PFSK-1 (cell line): ENCODE results near the gene LRBA.

Source experiments
- FOXP2 ChIP-seq: optimal IDR thresholded peaks from 2 replicates; pipeline ENCODE3; 2011; ENCODE audit warnings: borderline replicate concordance, control low read depth, inconsistent platforms; ENCODE audit not compliant: insufficient read depth; ENCODE audit errors: extremely low read length, extremely low read depth
- POLR2AphosphoS5 ChIP-seq: IDR thresholded peaks from 2 replicates; pipeline ENCODE4 v1.6.1; 2012; ENCODE audit warnings: low read depth, mild to moderate bottlenecking, control low read depth, low read length, moderate library complexity
- SIN3A ChIP-seq: IDR thresholded peaks from 2 replicates; pipeline ENCODE4 v1.6.1; 2012; ENCODE audit warnings: mild to moderate bottlenecking, low read length, moderate library complexity, borderline replicate concordance; ENCODE audit not compliant: insufficient read depth
- TAF1 ChIP-seq: IDR thresholded peaks from 2 replicates; pipeline ENCODE4 v1.6.1; 2012; ENCODE audit warnings: low read length, control low read depth, borderline replicate concordance; ENCODE audit not compliant: insufficient read depth
- TF ChIP-seq, protein P1 (sequence below), 2 experiments: IDR thresholded peaks; 2 replicates each; pipeline versions ENCODE4 v1.6.1 to v1.8.0; 2011 to 2012; ENCODE audit warnings: low read depth in 2 of 2, low read length in 2 of 2, control low read depth in 1 of 2, inconsistent platforms in 1 of 2, mild to moderate bottlenecking in 1 of 2, moderate library complexity in 1 of 2; ENCODE audit not compliant: insufficient read depth in 1 of 2

Gene LRBA

DNA sequence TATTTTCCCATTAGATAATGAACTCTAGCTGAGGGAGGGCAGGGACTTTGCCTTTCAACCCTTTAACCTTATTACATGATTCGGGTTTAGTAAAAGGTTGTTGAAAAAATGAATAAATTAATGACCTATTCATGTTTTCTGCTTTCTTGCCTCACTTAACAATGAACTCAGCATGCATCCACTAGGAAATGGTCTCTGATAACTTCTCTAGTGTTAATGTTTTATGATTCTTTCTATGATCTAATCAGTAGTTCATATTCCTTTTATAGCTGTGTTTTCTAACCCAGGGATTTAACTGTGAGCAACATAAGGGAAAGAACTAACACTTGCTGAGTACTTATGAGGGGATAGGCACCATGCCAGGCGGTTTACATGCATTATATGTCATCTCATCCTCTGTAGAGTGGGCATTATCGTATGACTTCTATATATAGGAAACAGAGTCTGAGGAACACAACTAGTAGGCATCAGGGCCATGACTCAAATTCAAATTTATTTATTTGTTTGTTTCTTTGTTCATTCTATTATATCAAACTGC lies 669.8 kb downstream of the LRBA start:
- TF ChIP-seq FOXP2 (no peak), POLR2AphosphoS5 (no peak), SIN3A (no peak), TAF1 (no peak)
- TF ChIP-seq, protein P1, sequence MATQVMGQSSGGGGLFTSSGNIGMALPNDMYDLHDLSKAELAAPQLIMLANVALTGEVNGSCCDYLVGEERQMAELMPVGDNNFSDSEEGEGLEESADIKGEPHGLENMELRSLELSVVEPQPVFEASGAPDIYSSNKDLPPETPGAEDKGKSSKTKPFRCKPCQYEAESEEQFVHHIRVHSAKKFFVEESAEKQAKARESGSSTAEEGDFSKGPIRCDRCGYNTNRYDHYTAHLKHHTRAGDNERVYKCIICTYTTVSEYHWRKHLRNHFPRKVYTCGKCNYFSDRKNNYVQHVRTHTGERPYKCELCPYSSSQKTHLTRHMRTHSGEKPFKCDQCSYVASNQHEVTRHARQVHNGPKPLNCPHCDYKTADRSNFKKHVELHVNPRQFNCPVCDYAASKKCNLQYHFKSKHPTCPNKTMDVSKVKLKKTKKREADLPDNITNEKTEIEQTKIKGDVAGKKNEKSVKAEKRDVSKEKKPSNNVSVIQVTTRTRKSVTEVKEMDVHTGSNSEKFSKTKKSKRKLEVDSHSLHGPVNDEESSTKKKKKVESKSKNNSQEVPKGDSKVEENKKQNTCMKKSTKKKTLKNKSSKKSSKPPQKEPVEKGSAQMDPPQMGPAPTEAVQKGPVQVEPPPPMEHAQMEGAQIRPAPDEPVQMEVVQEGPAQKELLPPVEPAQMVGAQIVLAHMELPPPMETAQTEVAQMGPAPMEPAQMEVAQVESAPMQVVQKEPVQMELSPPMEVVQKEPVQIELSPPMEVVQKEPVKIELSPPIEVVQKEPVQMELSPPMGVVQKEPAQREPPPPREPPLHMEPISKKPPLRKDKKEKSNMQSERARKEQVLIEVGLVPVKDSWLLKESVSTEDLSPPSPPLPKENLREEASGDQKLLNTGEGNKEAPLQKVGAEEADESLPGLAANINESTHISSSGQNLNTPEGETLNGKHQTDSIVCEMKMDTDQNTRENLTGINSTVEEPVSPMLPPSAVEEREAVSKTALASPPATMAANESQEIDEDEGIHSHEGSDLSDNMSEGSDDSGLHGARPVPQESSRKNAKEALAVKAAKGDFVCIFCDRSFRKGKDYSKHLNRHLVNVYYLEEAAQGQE (IDR thresholded peaks at IDR 0.05; ENCODE audit: insufficient read depth in 1 of 2, low read depth in 2 of 2, low read length in 2 of 2): no peak

DNA sequence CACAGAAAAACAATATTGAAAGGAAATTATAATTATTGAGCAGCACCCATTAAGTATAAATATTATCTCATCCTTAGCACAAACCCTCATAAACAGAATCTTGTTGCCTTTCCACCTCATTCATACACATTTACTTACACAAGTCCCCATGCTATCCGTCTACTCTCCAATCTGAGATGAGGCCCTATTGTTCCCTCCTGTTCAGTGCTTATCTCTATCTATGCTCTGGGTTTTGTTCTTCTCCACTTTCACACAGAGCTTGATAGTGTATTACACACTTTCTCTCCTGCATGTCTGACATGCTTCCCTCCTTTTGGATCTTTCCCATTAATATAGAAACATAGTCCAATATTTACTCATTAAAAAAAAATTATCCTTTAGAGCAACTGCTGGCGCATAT lies 671.3 kb downstream of the LRBA start:
- no peak for TF ChIP-seq POLR2AphosphoS5
- TF ChIP-seq SIN3A: no peak
- TF ChIP-seq FOXP2: no peak

DNA sequence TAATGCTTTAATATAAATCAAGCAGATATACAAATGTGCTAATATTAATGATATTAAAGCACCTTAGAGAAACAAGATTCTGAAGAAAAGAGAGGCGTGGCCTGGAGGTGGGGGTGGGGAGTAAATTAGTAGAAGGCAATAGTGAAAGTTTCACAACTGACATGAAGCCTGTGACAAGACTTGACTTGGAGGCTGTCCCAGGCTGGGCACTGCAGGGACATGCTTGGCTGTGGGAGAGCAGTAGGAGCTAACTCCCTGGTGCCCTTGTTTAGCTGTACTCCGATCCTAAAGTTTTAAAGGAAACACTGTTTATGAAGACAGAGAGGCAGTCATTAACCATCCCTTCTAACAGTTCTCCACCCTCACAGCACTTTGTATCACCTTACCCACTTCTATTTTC lies 672.1 kb downstream of the LRBA start:
- no peak for TF ChIP-seq SIN3A

DNA sequence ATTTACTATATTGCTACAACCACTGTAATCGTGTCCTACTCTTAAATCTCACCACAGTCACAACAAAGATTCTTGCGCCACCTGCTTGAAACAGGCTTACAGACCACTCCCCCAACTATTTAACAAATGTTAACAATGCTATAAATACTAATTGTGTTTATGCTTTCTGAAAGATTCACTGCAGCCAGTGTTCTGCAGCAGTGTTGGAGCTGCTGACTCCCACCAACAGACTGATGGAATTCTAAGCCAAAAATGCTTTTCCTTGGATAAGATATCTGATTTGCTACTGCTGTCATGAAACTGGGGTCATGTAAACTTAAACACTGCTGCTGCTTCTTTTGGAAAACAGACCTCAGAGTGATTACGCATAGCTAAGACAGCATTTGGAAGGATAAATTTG lies 677.4 kb downstream of the LRBA start:
- no peak for TF ChIP-seq SIN3A
- TF ChIP-seq FOXP2: no peak
- TF ChIP-seq, protein P1 (IDR thresholded peaks at IDR 0.05; ENCODE audit: insufficient read depth in 1 of 2, low read depth in 2 of 2, low read length in 2 of 2): no peak
- no peak for TF ChIP-seq POLR2AphosphoS5
- TF ChIP-seq TAF1: no peak

DNA sequence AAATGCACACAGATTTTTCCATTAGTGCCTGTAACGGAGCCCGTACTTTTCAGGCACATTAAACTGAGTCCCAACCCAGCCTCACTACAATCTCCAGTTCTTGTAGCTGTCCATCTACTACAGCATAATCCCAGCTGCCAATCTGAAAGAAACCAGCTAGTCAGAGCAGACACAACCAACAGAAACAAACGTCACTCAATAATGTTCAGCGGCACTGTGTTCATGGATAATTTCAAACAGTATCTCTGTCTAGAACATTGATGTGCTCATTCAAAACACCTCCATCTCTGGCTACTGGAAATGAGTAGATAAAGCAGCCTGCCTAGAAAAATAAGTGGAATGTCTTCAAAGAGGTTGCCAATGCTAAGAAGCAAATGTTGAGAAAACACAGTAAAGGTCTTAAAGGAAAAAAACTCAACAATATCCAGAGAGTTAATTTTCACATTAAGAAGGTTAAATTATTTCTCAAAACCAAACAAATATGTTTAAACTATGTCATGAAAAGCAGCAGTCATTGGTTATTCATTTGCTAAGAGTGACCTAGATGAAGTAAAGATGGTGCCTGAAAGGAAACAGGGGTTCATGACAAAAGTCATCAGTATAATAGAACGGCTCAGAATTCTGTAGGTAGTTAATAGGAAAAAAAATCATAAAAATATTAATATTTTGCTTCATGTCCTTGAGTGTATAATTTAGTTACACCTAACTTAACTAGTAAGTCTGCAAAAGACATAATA lies 678.2 kb downstream of the LRBA start:
- TF ChIP-seq POLR2AphosphoS5 (no peak), TAF1 (no peak), SIN3A (no peak), FOXP2 (no peak)
- TF ChIP-seq, protein P1 (IDR thresholded peaks at IDR 0.05; ENCODE audit: insufficient read depth in 1 of 2, low read depth in 2 of 2, low read length in 2 of 2): no peak

DNA sequence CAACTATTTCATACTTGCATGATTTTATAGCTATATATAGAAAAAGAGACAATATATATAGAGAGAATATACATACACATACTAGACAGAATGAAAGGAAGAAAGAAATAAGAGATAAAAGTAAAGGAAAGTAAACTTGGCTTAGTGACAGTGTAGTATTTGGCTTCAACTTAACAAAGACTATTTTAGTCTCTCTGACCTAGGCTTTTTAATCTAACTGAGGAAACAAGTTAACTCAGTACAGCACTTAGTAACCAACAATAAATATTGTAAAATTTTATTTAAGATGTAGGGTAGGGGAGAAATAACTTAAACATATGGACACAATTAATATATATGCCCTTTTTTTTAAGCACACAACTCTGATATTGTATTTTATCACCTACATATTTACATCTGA lies 682.1 kb downstream of the LRBA start:
- no peak for TF ChIP-seq TAF1
- no peak for TF ChIP-seq FOXP2
- no peak for TF ChIP-seq POLR2AphosphoS5
- no peak for TF ChIP-seq SIN3A
- TF ChIP-seq, protein P1 (IDR thresholded peaks at IDR 0.05; ENCODE audit: insufficient read depth in 1 of 2, low read depth in 2 of 2, low read length in 2 of 2): no peak
